NCI-H2227 (cell line): Measurements from ENCODE around the gene BLVRA.

Experiments
- DNase-seq: peaks from one replicate; lab custom pipeline; 2025; ENCODE audit not compliant: unreplicated experiment; lab: John Stamatoyannopoulos, UW

The BLVRA gene

GRCh38 chr7:43855176-43855575 is 96.7 kb downstream of the BLVRA start:
- no peak for DNase-seq

GRCh38 chr7:43856316-43856715 is 97.8 kb downstream of the BLVRA start:
- no peak for DNase-seq
